ENCODE measurements around the gene LGR4. TPM values are rescaled to one million over a fixed set of nuclear protein-coding genes. Genes with fewer than 3 reads are reported as not detected.

The LGR4 gene
- total RNA-seq, 1 experiment from 2014 or later = 7.1 TPM

DNA sequence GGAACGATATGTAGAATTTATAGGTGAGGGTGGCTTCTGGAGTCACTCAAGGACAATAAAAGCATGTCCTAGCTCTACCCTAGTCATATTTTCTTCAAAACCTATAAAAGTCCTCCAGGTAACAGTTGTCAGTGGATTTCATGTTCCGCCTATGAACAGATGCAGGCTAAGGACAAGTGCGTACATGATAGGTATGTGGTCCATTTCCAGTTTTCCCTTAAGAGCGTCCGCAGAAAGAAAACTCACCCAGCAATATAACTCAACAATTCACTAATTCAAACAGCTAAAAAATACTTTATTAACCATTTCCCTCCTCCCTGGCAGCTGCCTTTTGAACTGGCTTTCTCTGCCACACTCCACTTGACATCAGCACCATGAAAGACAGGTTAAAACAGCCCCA lies 59.4 kb downstream of the LGR4 start:
- no peaks in the 10 kb centered on the region for H3K9me2 ChIP-seq (ENCODE audit: insufficient read depth)
- CTCF ChIA-PET = no interaction called here
- intact Hi-C loops (cut with micrococcal nuclease) = no loop called here
- no peak overlapping the region for H3K27ac ChIP-seq (ENCODE audit: low read depth, low read length)
- H3K27me3 ChIP-seq (ENCODE audit: insufficient read depth, low read length) = no peaks in the 10 kb centered on the region
- DNase-seq (ENCODE audit: low read depth, low spot score) (no peak), ATAC-seq (no peak)
- H2AFZ ChIP-seq (ENCODE audit: low read depth, low read length, poor library complexity, severe bottlenecking) = no peak overlapping the region
- H3K4me1 ChIP-seq (ENCODE audit: control insufficient read depth in 1 of 2, insufficient read depth in 2 of 2, low read length in 2 of 2) = no peaks in the 10 kb centered on the region
- RAD21 ChIA-PET (ENCODE audit: low non-redundant PET in 1 of 2, low total read pairs in 2 of 2, uncharacterized antibody in 2 of 2, unreplicated experiment in 2 of 2) = no interaction called here
- no peak overlapping the region for H3K4me3 ChIP-seq (replicated peaks in 1 of 2; ENCODE audit: low read depth in 1 of 2, low read length in 2 of 2)
- no peaks in the 10 kb centered on the region for H3K36me3 ChIP-seq (ENCODE audit: control insufficient read depth in 1 of 2, insufficient read depth in 2 of 2, low read length in 2 of 2)
- H3K9ac ChIP-seq (ENCODE audit: low read length) = no peak overlapping the region
- no peaks in the 10 kb centered on the region for H3K9me3 ChIP-seq (ENCODE audit: control insufficient read depth in 1 of 2, insufficient read depth in 1 of 2, low read depth in 1 of 2, low read length in 2 of 2)
- H4K20me1 ChIP-seq (ENCODE audit: insufficient read depth) = no peaks in the 10 kb centered on the region
- POLR2A ChIA-PET = no interaction called here
- TF ChIP-seq SRF (IDR thresholded peaks at IDR 0.05; ENCODE audit: low read depth) (no peak), FOSL1 (IDR thresholded peaks at IDR 0.05; ENCODE audit: low read depth) (no peak)
- TF ChIP-seq, protein P1, sequence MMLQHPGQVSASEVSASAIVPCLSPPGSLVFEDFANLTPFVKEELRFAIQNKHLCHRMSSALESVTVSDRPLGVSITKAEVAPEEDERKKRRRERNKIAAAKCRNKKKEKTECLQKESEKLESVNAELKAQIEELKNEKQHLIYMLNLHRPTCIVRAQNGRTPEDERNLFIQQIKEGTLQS (IDR thresholded peaks at IDR 0.05) = no peak
- BruUV-seq (replicated peaks) = no TSS peak
- no peak overlapping the region for H3K4me2 ChIP-seq (ENCODE audit: low read length)
- no peaks in the 10 kb centered on the region for H3K79me2 ChIP-seq (ENCODE audit: insufficient read depth, low read length)

DNA sequence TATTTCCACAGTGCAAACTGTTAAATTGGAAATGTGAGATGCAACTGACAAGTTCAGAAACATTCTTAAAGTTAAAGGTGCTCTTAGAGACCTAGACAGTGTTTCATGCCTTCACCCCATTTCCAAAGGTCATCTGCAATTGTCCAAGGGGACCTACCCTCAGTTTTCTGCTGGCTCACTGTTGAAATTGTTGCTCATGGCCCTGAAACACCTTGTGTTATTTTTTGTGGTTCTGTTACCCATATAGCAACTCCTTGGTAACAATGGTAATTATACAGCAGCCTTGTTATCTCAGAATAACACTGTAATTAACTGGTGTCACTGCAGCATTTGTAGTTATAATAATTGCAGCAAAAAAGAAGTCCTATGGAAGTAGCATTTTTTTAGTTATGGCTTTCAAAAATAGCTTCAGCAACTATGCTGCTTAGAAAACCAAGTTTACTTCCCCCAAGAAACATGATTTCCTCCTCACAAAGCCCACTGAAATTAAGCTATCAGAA lies 60.3 kb downstream of the LGR4 start:
- H3K79me2 ChIP-seq (ENCODE audit: insufficient read depth, low read length) = no peaks in the 10 kb centered on the region
- no peak overlapping the region for H3K4me2 ChIP-seq (ENCODE audit: low read length)
- no peak overlapping the region for H2AFZ ChIP-seq (ENCODE audit: low read depth, low read length, poor library complexity, severe bottlenecking)
- no peak for ATAC-seq
- no peaks in the 10 kb centered on the region for H4K20me1 ChIP-seq (ENCODE audit: insufficient read depth)
- no peak overlapping the region for H3K27ac ChIP-seq (ENCODE audit: low read depth, low read length)
- BruUV-seq (replicated peaks) = no TSS peak
- ChIA-PET CTCF (no interaction called here), POLR2A (no interaction called here), RAD21 (ENCODE audit: low non-redundant PET in 1 of 2, low total read pairs in 2 of 2, uncharacterized antibody in 2 of 2, unreplicated experiment in 2 of 2) (no interaction called here)
- TF ChIP-seq SIN3A (IDR thresholded peaks at IDR 0.05; ENCODE audit: low read depth) (no peak), EZH2phosphoT487 (IDR thresholded peaks at IDR 0.05; ENCODE audit: borderline replicate concordance) (no peak), RAD21 (IDR thresholded peaks at IDR 0.05; ENCODE audit: low read depth) (no peak)
- H3K4me3 ChIP-seq (replicated peaks in 1 of 2; ENCODE audit: low read depth in 1 of 2, low read length in 2 of 2) = no peak overlapping the region
- intact Hi-C loops (cut with micrococcal nuclease) = no loop called here
- H3K27me3 ChIP-seq (ENCODE audit: insufficient read depth, low read length) = no peaks in the 10 kb centered on the region
- no peak for DNase-seq (ENCODE audit: low read depth, low spot score)
- H3K36me3 ChIP-seq (ENCODE audit: control insufficient read depth in 1 of 2, insufficient read depth in 2 of 2, low read length in 2 of 2) = no peaks in the 10 kb centered on the region
- no peak overlapping the region for H3K9ac ChIP-seq (ENCODE audit: low read length)
- H3K9me3 ChIP-seq (ENCODE audit: control insufficient read depth in 1 of 2, insufficient read depth in 1 of 2, low read depth in 1 of 2, low read length in 2 of 2) = no peaks in the 10 kb centered on the region
- no peaks in the 10 kb centered on the region for H3K4me1 ChIP-seq (ENCODE audit: control insufficient read depth in 1 of 2, insufficient read depth in 2 of 2, low read length in 2 of 2)
- no peaks in the 10 kb centered on the region for H3K9me2 ChIP-seq (ENCODE audit: insufficient read depth)
